Right lobe of liver (tissue), 6 donors: Measurements from ENCODE around the gene HRK. TPM values are rescaled to one million over a fixed set of nuclear protein-coding genes. Genes with fewer than 3 reads are reported as not detected.

Source experiments
- ATAC-seq, 4 donors: fragments of 200-7000 bp; cut with Tn5 transposase; one replicate each; pipeline ENCODE4 v1.9.1; 2020; ENCODE audit warnings: mild to moderate bottlenecking in 4 of 4, moderate library complexity in 4 of 4
- DNase-seq, 3 donors: peaks; one replicate each; pipeline ENCODE4 v3.0.0-alpha.2; 2020
- H3K27ac ChIP-seq, 3 donors: fragments of 200-600 bp; one replicate each; pipeline ENCODE4 v1.8.0; 2022
- H3K27me3 ChIP-seq, 2 donors: fragments of 200-600 bp; one replicate each; pipeline ENCODE4 v1.8.0; 2022
- H3K36me3 ChIP-seq, 4 donors: fragments of 200-600 bp; sonication (generic) in 1 of 4; one replicate each; pipeline versions ENCODE4 v1.5.1 to v1.8.0; 2017 to 2022; ENCODE audit warnings: control low read depth in 1 of 4
- H3K4me1 ChIP-seq, 4 donors: fragments of 200-600 bp; sonication (generic) in 1 of 4; one replicate each; pipeline versions ENCODE4 v1.5.1 to v1.8.0; 2017 to 2022; ENCODE audit warnings: control low read depth in 1 of 4
- H3K4me3 ChIP-seq, 3 donors: fragments of 200-600 bp; one replicate each; pipeline ENCODE4 v1.8.0; 2022
- H3K9me3 ChIP-seq, 4 donors: fragments of 200-600 bp; sonication (generic) in 1 of 4; one replicate each; pipeline versions ENCODE4 v1.5.1 to v1.8.0; 2017 to 2022; ENCODE audit warnings: control low read depth in 1 of 4
- POLR2A ChIP-seq: fragments of 450-650 bp; IDR thresholded peaks from one replicate; pipeline ENCODE4 v1.6.1; 2017; ENCODE audit warnings: antibody characterized with exemption, mild to moderate bottlenecking
- WGBS: methylation state at CpG from one replicate; pipeline ENCODE4 v1.1.6; 2018; ENCODE audit warnings: low coverage, low lambda C conversion rate; ENCODE audit not compliant: insufficient coverage; ENCODE audit errors: missing lambda C conversion rate; 5-methylcytosine and 5-hydroxymethylcytosine counted together
- intact Hi-C, 2 donors: fragments of 100-400 bp; cut with DNase I; formaldehyde crosslinking; loops; one replicate each; pipeline versions ENCODE4 v1.11.2 to v1.14.1; 2022
- total RNA-seq, 6 experiments: library from RNA; depleted of rRNA in 2 of 6; stranded (reverse); fragments of >200 nt in 2 of 6; fragmentation: NEBNext Ultra II Directional in 3 of 6; extraction: Animal tissue kit (Norgen Biotek cat#: 25700) in 3 of 6; gene quantifications; one replicate each; pipeline versions ENCODE4 v1.1.0 to v1.2.4, GENCODE V29; 2016 to 2023
- TF ChIP-seq, protein P1 (sequence below), 4 donors: fragments of 200-600 bp in 3 of 4; fragments of 450-650 bp in 1 of 4; IDR thresholded peaks; one replicate each; pipeline versions ENCODE4 v1.5.1 to v1.8.0; 2016 to 2022; ENCODE audit warnings: antibody characterized with exemption in 4 of 4, mild to moderate bottlenecking in 2 of 4
- donor health status: DM: no; HTN: yes; CAD: no.
- donor health status: DM: no; HTN: no; CAD: no.
- donor health status: DM: no; HTN: no; CAD: no.
- donor health status: DM: no; HTN: yes; CAD: no.
- donor health status: DM: no; HTN: yes; CAD: no.

Gene HRK
- total RNA-seq, 6 experiments from 2014 or later: not detected

DNA sequence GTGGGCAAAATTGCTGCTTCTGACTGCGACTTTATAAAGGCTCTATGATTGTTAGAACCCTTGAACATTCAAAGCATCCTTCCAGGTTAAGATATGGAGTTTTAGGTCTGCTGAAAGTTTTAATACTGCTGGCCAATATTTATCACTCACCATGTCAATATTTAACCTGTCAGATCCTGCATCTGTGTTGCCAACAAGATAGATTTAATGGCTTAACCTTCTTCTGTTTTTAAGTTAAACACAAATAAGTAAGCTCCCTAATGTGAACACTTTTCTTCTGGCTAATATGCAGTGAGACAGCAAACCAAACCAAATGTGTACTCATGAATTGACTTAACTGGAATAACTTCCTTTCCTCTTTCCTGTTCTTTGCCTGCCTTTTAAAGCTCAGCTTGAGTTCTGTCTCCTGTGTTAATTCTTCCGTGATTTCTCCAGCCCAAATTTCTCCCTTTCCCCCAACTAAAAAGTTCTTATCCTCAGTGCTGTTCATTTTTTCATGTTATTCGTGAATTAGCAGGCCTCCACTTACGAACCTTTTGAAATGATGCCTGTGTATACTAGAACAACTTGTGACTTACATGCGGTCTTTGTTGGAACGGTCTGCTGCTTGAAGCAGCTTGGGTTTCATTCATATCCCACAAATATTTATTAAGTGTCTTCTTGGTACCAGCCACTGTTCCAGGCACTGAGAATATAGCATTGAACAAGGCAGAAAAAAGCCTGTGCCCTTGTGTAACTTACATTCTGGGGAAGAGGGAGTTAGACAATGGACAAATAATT lies 38.7 kb upstream of the HRK start:
- 75% methylated on average over 6 of the region's 6 CpGs for WGBS

DNA sequence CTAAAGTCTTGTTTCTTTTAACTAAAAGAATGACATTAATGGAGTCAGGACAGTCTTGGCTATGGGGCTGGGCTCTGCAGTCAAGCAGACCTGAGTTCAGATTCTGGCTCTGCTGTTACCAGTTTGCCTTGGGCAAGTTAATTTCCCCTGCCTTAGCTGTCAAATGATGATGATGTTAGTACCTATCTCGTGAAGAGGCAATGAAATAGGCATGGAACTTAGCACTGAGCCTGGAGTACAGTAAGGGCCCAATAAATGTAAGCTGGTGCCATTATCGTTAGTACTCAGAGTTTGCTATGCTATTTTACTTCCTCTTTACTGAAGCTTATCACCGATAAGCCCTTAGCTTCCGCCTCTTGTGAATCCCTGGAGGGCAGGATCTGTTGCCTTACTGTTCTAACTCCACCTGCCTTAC lies 38.0 kb upstream of the HRK start:
- H3K27me3 ChIP-seq: no peaks in the 10 kb centered on the region
- TF ChIP-seq, protein P1, sequence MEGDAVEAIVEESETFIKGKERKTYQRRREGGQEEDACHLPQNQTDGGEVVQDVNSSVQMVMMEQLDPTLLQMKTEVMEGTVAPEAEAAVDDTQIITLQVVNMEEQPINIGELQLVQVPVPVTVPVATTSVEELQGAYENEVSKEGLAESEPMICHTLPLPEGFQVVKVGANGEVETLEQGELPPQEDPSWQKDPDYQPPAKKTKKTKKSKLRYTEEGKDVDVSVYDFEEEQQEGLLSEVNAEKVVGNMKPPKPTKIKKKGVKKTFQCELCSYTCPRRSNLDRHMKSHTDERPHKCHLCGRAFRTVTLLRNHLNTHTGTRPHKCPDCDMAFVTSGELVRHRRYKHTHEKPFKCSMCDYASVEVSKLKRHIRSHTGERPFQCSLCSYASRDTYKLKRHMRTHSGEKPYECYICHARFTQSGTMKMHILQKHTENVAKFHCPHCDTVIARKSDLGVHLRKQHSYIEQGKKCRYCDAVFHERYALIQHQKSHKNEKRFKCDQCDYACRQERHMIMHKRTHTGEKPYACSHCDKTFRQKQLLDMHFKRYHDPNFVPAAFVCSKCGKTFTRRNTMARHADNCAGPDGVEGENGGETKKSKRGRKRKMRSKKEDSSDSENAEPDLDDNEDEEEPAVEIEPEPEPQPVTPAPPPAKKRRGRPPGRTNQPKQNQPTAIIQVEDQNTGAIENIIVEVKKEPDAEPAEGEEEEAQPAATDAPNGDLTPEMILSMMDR (IDR thresholded peaks at IDR 0.05): no peak
- no peak for TF ChIP-seq POLR2A
- 68% methylated on average over 3 of the region's 4 CpGs for WGBS
- peaks cover 0 to 11% (median 4%) of the 10 kb centered on the region in 4 donors for H3K4me1 ChIP-seq
- intact Hi-C loops: no loop called here
- no peak for DNase-seq
- no peak overlapping the region for H3K27ac ChIP-seq
- no peak overlapping the region for H3K4me3 ChIP-seq
- no peaks in the 10 kb centered on the region for H3K9me3 ChIP-seq
- peak in 1 of 4 donors; percentile 21 for ATAC-seq
- no peaks in the 10 kb centered on the region for H3K36me3 ChIP-seq

More for the DNA sequence above, 38.7 kb upstream of the HRK start:
- H3K9me3 ChIP-seq: no peaks in the 10 kb centered on the region
- DNase-seq (no peak), ATAC-seq (peak in 2 of 4 donors; percentile 25 to 35)
- TF ChIP-seq POLR2A: no peak
- TF ChIP-seq, protein P1 (IDR thresholded peaks at IDR 0.05): no peak
- no peaks in the 10 kb centered on the region for H3K36me3 ChIP-seq
- no peaks in the 10 kb centered on the region for H3K27me3 ChIP-seq
- no peak overlapping the region for H3K27ac ChIP-seq
- no peak overlapping the region for H3K4me3 ChIP-seq
- intact Hi-C loops: no loop called here
- peaks cover 0 to 11% (median 4%) of the 10 kb centered on the region in 4 donors for H3K4me1 ChIP-seq

DNA sequence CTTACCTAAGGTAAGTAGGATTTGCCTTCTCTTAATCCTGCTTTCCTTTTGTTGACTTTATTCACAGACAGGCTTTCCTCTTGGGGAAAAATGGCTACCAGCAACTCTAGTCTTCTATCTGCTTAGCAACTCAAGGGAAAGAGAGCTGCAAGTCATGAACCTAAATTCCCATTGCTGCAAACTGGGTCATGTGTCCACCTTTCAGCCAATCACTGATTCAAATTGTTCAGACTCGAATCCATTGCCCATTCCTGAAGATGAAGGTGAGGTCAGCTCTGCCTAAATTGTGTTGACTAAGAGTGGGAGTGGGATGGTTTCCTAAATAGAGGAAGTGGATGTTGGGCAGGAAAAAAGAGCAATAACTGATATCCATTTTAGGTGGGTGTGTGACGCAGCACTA lies 37.2 kb upstream of the HRK start:
- TF ChIP-seq, protein P1 (IDR thresholded peaks at IDR 0.05): no peak
- no peak for TF ChIP-seq POLR2A
- DNase-seq (no peak), ATAC-seq (no peak)
- intact Hi-C loops: no loop called here
- Histone ChIP-seq H3K4me1 (peaks cover 0 to 11% (median 4%) of the 10 kb centered on the region in 4 donors), H3K27me3 (no peaks in the 10 kb centered on the region), H3K27ac (no peak overlapping the region), H3K36me3 (no peaks in the 10 kb centered on the region), H3K9me3 (no peaks in the 10 kb centered on the region), H3K4me3 (no peak overlapping the region)
- 95% methylated on average over 2 of the region's 2 CpGs for WGBS

DNA sequence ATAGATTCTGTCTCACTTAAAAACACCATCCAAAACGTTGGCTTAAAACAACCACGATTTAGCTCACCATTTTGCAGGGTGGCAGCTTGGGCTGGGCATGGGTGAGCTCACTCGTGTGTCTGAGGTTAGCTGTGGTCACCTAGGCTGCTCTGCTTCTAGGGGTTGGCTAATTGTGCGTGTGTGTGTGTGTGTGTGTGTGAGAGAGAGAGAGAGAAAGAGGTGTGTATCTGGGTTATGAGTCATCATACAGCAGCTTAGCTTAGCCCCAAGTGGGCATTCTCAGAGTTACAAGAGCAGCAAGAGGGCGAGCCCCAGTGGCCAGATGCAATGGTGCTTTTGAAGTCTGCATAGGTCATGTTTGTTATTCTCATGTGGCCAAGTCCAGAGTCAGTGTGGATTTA lies 35.5 kb upstream of the HRK start:
- Histone ChIP-seq H3K9me3 (no peaks in the 10 kb centered on the region), H3K27ac (no peak overlapping the region), H3K4me3 (no peak overlapping the region), H3K36me3 (no peaks in the 10 kb centered on the region), H3K27me3 (no peaks in the 10 kb centered on the region), H3K4me1 (peaks cover 0 to 11% (median 4%) of the 10 kb centered on the region in 4 donors)
- intact Hi-C loops: no loop called here
- DNase-seq (peak in 1 of 3 donors; percentile 23), ATAC-seq (peak; percentile 64 to 88 (median 80))
- TF ChIP-seq, protein P1 (IDR thresholded peaks at IDR 0.05): peak in 1 of 4 donors; percentile 14
- no peak for TF ChIP-seq POLR2A
- 31% methylated on average over 2 of the region's 5 CpGs for WGBS
